Adrenal gland (tissue), 12 donors: ENCODE data around the gene ZNF384. TPM values are rescaled to one million over a fixed set of nuclear protein-coding genes. Genes with fewer than 3 reads are reported as not detected.

Experiments used
- DNase-seq, 7 donors: peaks; one replicate each; pipeline ENCODE4 v3.0.0-alpha.2; 2019 to 2020
- H3K27ac ChIP-seq, 5 donors: fragments of 200-600 bp; sonication (generic) in 4 of 5; 1 replicate in 3 of 5; 2 replicates in 2 of 5; pipeline versions ENCODE4 v1.5.1 to v1.8.0; 2016 to 2020; ENCODE audit warnings: mild to moderate bottlenecking in 1 of 5
- H3K27me3 ChIP-seq: fragments of 200-600 bp; 2 replicates; pipeline ENCODE4 v1.8.0; 2021
- H3K36me3 ChIP-seq, 2 donors: fragments of 200-600 bp; replicated peaks in 1 of 2; 1 replicate in 1 of 2; 2 replicates in 1 of 2; pipeline versions ENCODE4 v1.5.1 to v1.8.0; 2018 to 2022
- H3K4me1 ChIP-seq, 2 donors: fragments of 200-600 bp; replicated peaks in 1 of 2; 1 replicate in 1 of 2; 2 replicates in 1 of 2; pipeline versions ENCODE4 v1.5.1 to v1.8.0; 2018 to 2021
- H3K4me3 ChIP-seq, 4 donors: fragments of 200-600 bp; sonication (generic) in 3 of 4; one replicate each; pipeline ENCODE4 v1.5.1; 2016 to 2018
- H3K9me3 ChIP-seq, 3 donors: fragments of 200-600 bp; sonication (generic) in 1 of 3; replicated peaks in 1 of 3; 1 replicate in 2 of 3; 2 replicates in 1 of 3; pipeline versions ENCODE4 v1.5.1 to v1.8.0; 2016 to 2021
- CTCF ChIP-seq, 6 experiments: fragments of 450-650 bp in 4 of 6; fragments of 200-600 bp in 2 of 6; sonication (generic) in 1 of 6; IDR thresholded peaks; 1 replicate in 5 of 6; 2 replicates in 1 of 6; pipeline versions ENCODE4 v1.5.1 to v1.8.0; 2016 to 2021; ENCODE audit warnings: antibody characterized with exemption in 6 of 6, mild to moderate bottlenecking in 2 of 6, moderate library complexity in 1 of 6
- POLR2A ChIP-seq, 2 donors: fragments of 450-650 bp; IDR thresholded peaks; one replicate each; pipeline ENCODE4 v1.6.1; 2017; ENCODE audit warnings: antibody characterized with exemption in 2 of 2, mild to moderate bottlenecking in 2 of 2, moderate library complexity in 1 of 2
- WGBS, 4 donors: extraction: QIAGEN DNeasy Blood & Tissue Kit in 2 of 4; methylation state at CpG; one replicate each; pipeline versions ENCODE4 v1.1.5 to v1.1.7; 2013 to 2017; 5-methylcytosine and 5-hydroxymethylcytosine counted together
- intact Hi-C, 2 donors: fragments of 100-400 bp; cut with DNase I; formaldehyde crosslinking; loops; one replicate each; pipeline versions ENCODE4 v1.14.1 to v1.15.0; 2022 to 2023
- polyA plus RNA-seq, 3 donors: library from polyadenylated mRNA; stranded (reverse); fragments of 200-250 nt in 2 of 3; fragments of 350-450 nt in 1 of 3; fragmentation: Illumina TruSeq in 1 of 3; extraction: RNeasy Lipid Tissue Mini Kit (QIAGEN cat#74804) in 1 of 3; gene quantifications; one replicate each; pipeline ENCODE4 v1.2.3, GENCODE V29; 2013 to 2014
- total RNA-seq, 9 donors: library from RNA; depleted of rRNA in 4 of 9; stranded (reverse); fragments of >200 nt in 4 of 9; fragments of 120-200 nt in 1 of 9; fragmentation: NEBNext Ultra II Directional in 1 of 9; extraction: Animal tissue kit (Norgen Biotek cat#: 25700) in 1 of 9; gene quantifications; one replicate each; pipeline versions ENCODE4 v1.1.0 to v1.2.4, GENCODE V29; 2013 to 2023
- donor health status: healthy with polysubstance abuse.
- donor health status: Bipolar disorder and iron deficiency.
- donor health status: DM: yes; HTN: yes; CAD: no.
- donor health status: DM: no; HTN: no; CAD: no.
- donor health status: DM: no; HTN: no; CAD: no.
- donor health status: DM: yes; HTN: yes; CAD: no.

ZNF384 gene
- total and polyA plus RNA-seq, 12 donors, result 19.9 to 71.2 (median 47.5) TPM

- DNase-seq, result no peak
- H3K4me1 ChIP-seq, result no peaks in the 10 kb centered on the region
- no peaks in the 10 kb centered on the region for H3K9me3 ChIP-seq
- TF ChIP-seq CTCF (IDR thresholded peaks at IDR 0.05), result no peak
- TF ChIP-seq POLR2A (IDR thresholded peaks at IDR 0.05), result no peak
- intact Hi-C loops, result no loop called here
- peaks cover 0 to 65% of the 10 kb centered on the region in 2 donors for H3K36me3 ChIP-seq
- H3K4me3 ChIP-seq, result no peak overlapping the region
- H3K27ac ChIP-seq, result no peak overlapping the region
- H3K27me3 ChIP-seq, result no peaks in the 10 kb centered on the region
- 84 to 92% (median 90%) methylated on average over 12 of the region's 12 CpGs for WGBS, 4 donors
Measured at GRCh38 chr12:6652391-6652790, 36.8 kb downstream of the ZNF384 start.

DNA sequence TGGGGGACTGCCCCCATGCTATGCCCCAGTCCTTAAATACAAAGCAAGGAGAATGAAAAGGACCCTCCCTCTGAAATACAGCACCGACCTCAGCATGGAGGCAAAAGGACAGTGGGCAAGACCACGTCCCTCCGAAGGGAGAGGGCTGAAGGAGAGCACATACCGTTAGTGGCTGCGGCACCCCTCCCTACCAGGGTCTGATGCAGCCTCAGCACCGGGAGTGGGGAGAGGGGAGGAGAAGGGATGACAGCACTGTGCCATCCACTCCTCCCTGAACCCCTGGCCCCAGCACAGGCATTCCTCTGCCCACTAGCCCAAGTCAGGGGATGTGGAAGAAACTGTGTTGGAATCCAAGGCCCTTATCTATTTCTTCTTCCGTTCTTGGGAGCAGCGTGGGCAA is 38.3 kb downstream of the ZNF384 start:
- no peaks in the 10 kb centered on the region for H3K27me3 ChIP-seq
- WGBS, 4 donors, result 86 to 92% (median 90%) methylated on average over 8 of the region's 8 CpGs
- intact Hi-C loops, result no loop called here
- TF ChIP-seq POLR2A (IDR thresholded peaks at IDR 0.05), result no peak
- no peak for TF ChIP-seq CTCF (IDR thresholded peaks at IDR 0.05)
- no peaks in the 10 kb centered on the region for H3K9me3 ChIP-seq
- no peak for DNase-seq
- no peak overlapping the region for H3K27ac ChIP-seq
- H3K4me1 ChIP-seq, result no peaks in the 10 kb centered on the region
- H3K4me3 ChIP-seq, result no peak overlapping the region
- peaks cover 0 to 49% of the 10 kb centered on the region in 2 donors for H3K36me3 ChIP-seq

- WGBS, 4 donors, result 3 to 6% (median 4%) methylated on average over 25 to 38 of the region's 38 CpGs
- Histone ChIP-seq H3K4me3 (peak within 1 kb of the TSS in 2 of 4 donors; percentile 15 to 54), H3K36me3 (peaks cover 0 to 25% of the 10 kb centered on the region in 2 donors), H3K27ac (peak within 1 kb of the TSS in 2 of 5 donors; percentile 41 to 49), H3K27me3 (no peaks in the 10 kb centered on the region), H3K4me1 (no peaks in the 10 kb centered on the region), H3K9me3 (no peaks in the 10 kb centered on the region)
- TF ChIP-seq CTCF (IDR thresholded peaks at IDR 0.05), result no peak
- peak in 1 of 2 donors; percentile 15 for TF ChIP-seq POLR2A (IDR thresholded peaks at IDR 0.05)
- DNase-seq, result peak; percentile 74 to 85 (median 75)
- intact Hi-C loops, result no loop called here
Measured at GRCh38 chr12:6647083-6647604, 42.0 kb downstream of the ZNF384 start, which contains the start of gene ACRBP. TSS of gene ACRBP (minus strand) at chr12:6647432. CDS start at chr12:6647366, 66 bp downstream.

- no peaks in the 10 kb centered on the region for H3K4me1 ChIP-seq
- no peaks in the 10 kb centered on the region for H3K9me3 ChIP-seq
- H3K4me3 ChIP-seq, result peak overlapping the region in 2 of 4 donors; percentile 15 to 54
- TF ChIP-seq CTCF (IDR thresholded peaks at IDR 0.05) (no peak), POLR2A (IDR thresholded peaks at IDR 0.05) (no peak)
- peak overlapping the region in 2 of 5 donors; percentile 41 to 49 for H3K27ac ChIP-seq
- H3K27me3 ChIP-seq, result no peaks in the 10 kb centered on the region
- intact Hi-C loops, result no loop called here
- peaks cover 0 to 21% of the 10 kb centered on the region in 2 donors for H3K36me3 ChIP-seq
- WGBS, 4 donors, result 55 to 93% (median 59%) methylated on average over 10 to 28 of the region's 28 CpGs
- DNase-seq, result peak in 1 of 7 donors; percentile 23
Measured at GRCh38 chr12:6646276-6647082, 42.7 kb downstream of the ZNF384 start.
